Stimulated activated naive CD8-positive, alpha-beta T cell treated with anti-CD3 and anti-CD28 coated beads, Interleukin-15, Interleukin-2, amounts not matched to agents 100 U/mL and 50 U/mL, for 24 hours (primary cell): ENCODE results near the gene TMEM131L.

Experiments
- ATAC-seq: fragments of 150-1000 bp; cut with Tn5 transposase; one replicate; pipeline ENCODE4 v1.10.0; 2021
- DNase-seq: peaks from one replicate; pipeline ENCODE4 v3.0.0; 2021

The TMEM131L gene

GRCh38 chr4:153616006-153616555, 149.9 kb downstream of the TMEM131L start:
- ATAC-seq (peak; percentile 96), DNase-seq (peak; percentile 61)

GRCh38 chr4:153618833-153619232, 152.7 kb downstream of the TMEM131L start:
- no peak for ATAC-seq
- no peak for DNase-seq

GRCh38 chr4:153619811-153620210, 153.7 kb downstream of the TMEM131L start:
- DNase-seq (no peak), ATAC-seq (no peak)

- ATAC-seq (no peak), DNase-seq (no peak)
Measured at GRCh38 chr4:153620352-153620751, 154.2 kb downstream of the TMEM131L start.

- no peak for ATAC-seq
- no peak for DNase-seq
Measured at GRCh38 chr4:153622093-153622492, 155.9 kb downstream of the TMEM131L start.

- ATAC-seq, result peak; percentile 33
- no peak for DNase-seq
Measured at GRCh38 chr4:153622778-153623240, 156.6 kb downstream of the TMEM131L start.

- DNase-seq (no peak), ATAC-seq (no peak)
Measured at GRCh38 chr4:153623491-153623890, 157.3 kb downstream of the TMEM131L start.

GRCh38 chr4:153628796-153629315, 162.7 kb downstream of the TMEM131L start:
- no peak for DNase-seq
- no peak for ATAC-seq

GRCh38 chr4:153629776-153630175, 163.6 kb downstream of the TMEM131L start:
- no peak for ATAC-seq
- no peak for DNase-seq

GRCh38 chr4:153634738-153635353, 168.7 kb downstream of the TMEM131L start:
- ATAC-seq (no peak), DNase-seq (no peak)

- no peak for ATAC-seq
- no peak for DNase-seq
Measured at GRCh38 chr4:153635846-153636245, 169.7 kb downstream of the TMEM131L start.

GRCh38 chr4:153637201-153637600, 171.0 kb downstream of the TMEM131L start:
- DNase-seq (no peak), ATAC-seq (no peak)

- DNase-seq, result no peak
- no peak for ATAC-seq
Measured at GRCh38 chr4:153638011-153638410, 171.9 kb downstream of the TMEM131L start.

- DNase-seq (no peak), ATAC-seq (no peak)
Measured at GRCh38 chr4:153638999-153639398, 172.8 kb downstream of the TMEM131L start.

- no peak for ATAC-seq
Measured at GRCh38 chr4:153639833-153640802, 174.0 kb downstream of the TMEM131L start.

GRCh38 chr4:153641532-153641931, 175.4 kb downstream of the TMEM131L start:
- ATAC-seq (no peak), DNase-seq (no peak)

More at GRCh38 chr4:153639833-153640802, 174.0 kb downstream of the TMEM131L start:
- DNase-seq, result no peak

GRCh38 chr4:153643406-153644383, 177.5 kb downstream of the TMEM131L start:
- ATAC-seq (peak; percentile 77), DNase-seq (no peak)

GRCh38 chr4:153645183-153645582, 179.0 kb downstream of the TMEM131L start:
- DNase-seq, result no peak

GRCh38 chr4:153646261-153646660, 180.1 kb downstream of the TMEM131L start:
- ATAC-seq (no peak), DNase-seq (no peak)

More at GRCh38 chr4:153645183-153645582, 179.0 kb downstream of the TMEM131L start:
- ATAC-seq, result no peak

- ATAC-seq (no peak), DNase-seq (no peak)
Measured at GRCh38 chr4:153646978-153647377, 180.8 kb downstream of the TMEM131L start.

- ATAC-seq (no peak), DNase-seq (no peak)
Measured at GRCh38 chr4:153647975-153648374, 181.8 kb downstream of the TMEM131L start.
